AG09309 (cell line): Measurements from ENCODE around the gene ARID5B.

Source experiments
- DNase-seq: peaks from one replicate; pipeline ENCODE4 v3.0.0-alpha.2; 2010; ENCODE audit warnings: low read depth
- H3K4me3 ChIP-seq: 2 replicates; pipeline ENCODE4 v1.5.1; 2011; ENCODE audit warnings: mild to moderate bottlenecking, low read depth, low read length, moderate library complexity; ENCODE audit not compliant: control insufficient read depth
- CTCF ChIP-seq: IDR thresholded peaks from 2 replicates; pipeline ENCODE4 v1.5.1; 2011; ENCODE audit warnings: mild to moderate bottlenecking, low read depth, low read length, inconsistent platforms; ENCODE audit not compliant: insufficient read depth, control insufficient read depth; ENCODE audit errors: missing control alignments

The ARID5B gene

GRCh38 chr10:61962971-61963370, 61.5 kb downstream of the ARID5B start:
- TF ChIP-seq CTCF = no peak
- H3K4me3 ChIP-seq = no peak overlapping the region
- no peak for DNase-seq

GRCh38 chr10:61963669-61964058, 62.2 kb downstream of the ARID5B start:
- no peak overlapping the region for H3K4me3 ChIP-seq
- DNase-seq = no peak
- TF ChIP-seq CTCF = no peak

GRCh38 chr10:61964059-61964709, 62.7 kb downstream of the ARID5B start:
- no peak for DNase-seq
- H3K4me3 ChIP-seq = no peak overlapping the region
- TF ChIP-seq CTCF = no peak

- no peak overlapping the region for H3K4me3 ChIP-seq
- DNase-seq = no peak
- TF ChIP-seq CTCF = no peak
Observed at GRCh38 chr10:61964949-61965702, 63.6 kb downstream of the ARID5B start.

GRCh38 chr10:61965703-61966395, 64.3 kb downstream of the ARID5B start:
- TF ChIP-seq CTCF = no peak
- DNase-seq = no peak
- H3K4me3 ChIP-seq = no peak overlapping the region

GRCh38 chr10:61967298-61967697, 65.8 kb downstream of the ARID5B start:
- H3K4me3 ChIP-seq = no peak overlapping the region
- TF ChIP-seq CTCF = no peak
- no peak for DNase-seq
